Dendritic cell treated with granulocyte-macrophage colony-stimulating factor and Interleukin-4, amounts not matched to agents 40 ng/mL and 50 ng/mL, for 4 days (primary cell): Measurements from ENCODE around the gene CISD2.

Experiments
- H3K27ac Mint-ChIP-seq: one replicate; pipeline ENCODE4 v1.8.0; 2022; ENCODE audit warnings: mild to moderate bottlenecking, mixed read lengths
- H3K27me3 Mint-ChIP-seq: one replicate; pipeline ENCODE4 v1.8.0; 2022; ENCODE audit warnings: mild to moderate bottlenecking, mixed read lengths
- H3K36me3 Mint-ChIP-seq: one replicate; pipeline ENCODE4 v1.8.0; 2022; ENCODE audit warnings: low read depth, mixed read lengths
- H3K4me1 Mint-ChIP-seq: one replicate; pipeline ENCODE4 v1.8.0; 2022; ENCODE audit warnings: low read depth, mixed read lengths
- H3K4me3 Mint-ChIP-seq: one replicate; pipeline ENCODE4 v1.8.0; 2022; ENCODE audit warnings: mild to moderate bottlenecking, moderate library complexity, mixed read lengths
- H3K9me3 Mint-ChIP-seq: one replicate; pipeline ENCODE4 v1.8.0; 2022; ENCODE audit warnings: mixed read lengths
- intact Hi-C: fragments of 100-400 bp; cut with micrococcal nuclease; formaldehyde crosslinking; loops from one replicate; pipeline ENCODE4 v1.15.0; 2022

The CISD2 gene

GRCh38 chr4:102829803-102830202, 39.0 kb upstream of the CISD2 start:
- H3K4me3 Mint-ChIP-seq = no peak overlapping the region
- intact Hi-C loops = no loop called here
- H3K27ac Mint-ChIP-seq = no peak overlapping the region
- no peaks in the 10 kb centered on the region for H3K27me3 Mint-ChIP-seq
- H3K4me1 Mint-ChIP-seq = peaks cover 21% of the 10 kb centered on the region
- H3K36me3 Mint-ChIP-seq = no peaks in the 10 kb centered on the region
- no peaks in the 10 kb centered on the region for H3K9me3 Mint-ChIP-seq

- no peaks in the 10 kb centered on the region for H3K9me3 Mint-ChIP-seq
- no peaks in the 10 kb centered on the region for H3K27me3 Mint-ChIP-seq
- H3K27ac Mint-ChIP-seq = peak overlapping the region; percentile 1
- intact Hi-C loops = no loop called here
- H3K4me1 Mint-ChIP-seq = peaks cover 21% of the 10 kb centered on the region
- no peaks in the 10 kb centered on the region for H3K36me3 Mint-ChIP-seq
- H3K4me3 Mint-ChIP-seq = no peak overlapping the region
These were observed 36.7 kb upstream of the CISD2 start for GRCh38 chr4:102832105-102832504.

- H3K27me3 Mint-ChIP-seq = no peaks in the 10 kb centered on the region
- H3K4me3 Mint-ChIP-seq = no peak overlapping the region
- no peaks in the 10 kb centered on the region for H3K36me3 Mint-ChIP-seq
- H3K4me1 Mint-ChIP-seq = peaks cover 21% of the 10 kb centered on the region
- H3K9me3 Mint-ChIP-seq = no peaks in the 10 kb centered on the region
- no peak overlapping the region for H3K27ac Mint-ChIP-seq
- intact Hi-C loops = no loop called here
These were observed 36.1 kb upstream of the CISD2 start for GRCh38 chr4:102832667-102833066.

- Mint-ChIP-seq H3K27me3 (no peaks in the 10 kb centered on the region), H3K27ac (no peak overlapping the region), H3K9me3 (no peaks in the 10 kb centered on the region), H3K36me3 (no peaks in the 10 kb centered on the region), H3K4me3 (no peak overlapping the region), H3K4me1 (peaks cover 9% of the 10 kb centered on the region)
- intact Hi-C loops = no loop called here
These were observed 32.2 kb upstream of the CISD2 start for GRCh38 chr4:102836596-102836995.

- Mint-ChIP-seq H3K9me3 (no peaks in the 10 kb centered on the region), H3K27me3 (no peaks in the 10 kb centered on the region)
- intact Hi-C loops = no loop called here
These were observed 26.4 kb upstream of the CISD2 start for GRCh38 chr4:102842367-102842766.

GRCh38 chr4:102843273-102843672, 25.5 kb upstream of the CISD2 start:
- intact Hi-C loops = no loop called here
- Mint-ChIP-seq H3K36me3 (no peaks in the 10 kb centered on the region), H3K9me3 (no peaks in the 10 kb centered on the region), H3K4me3 (no peak overlapping the region), H3K27ac (no peak overlapping the region), H3K27me3 (no peaks in the 10 kb centered on the region), H3K4me1 (no peaks in the 10 kb centered on the region)

More at GRCh38 chr4:102842367-102842766, 26.4 kb upstream of the CISD2 start:
- no peaks in the 10 kb centered on the region for H3K4me1 Mint-ChIP-seq
- no peak overlapping the region for H3K4me3 Mint-ChIP-seq
- no peaks in the 10 kb centered on the region for H3K36me3 Mint-ChIP-seq
- H3K27ac Mint-ChIP-seq = no peak overlapping the region

GRCh38 chr4:102843938-102844337, 24.9 kb upstream of the CISD2 start:
- Mint-ChIP-seq H3K9me3 (no peaks in the 10 kb centered on the region), H3K27ac (no peak overlapping the region), H3K36me3 (no peaks in the 10 kb centered on the region), H3K4me1 (no peaks in the 10 kb centered on the region), H3K4me3 (no peak overlapping the region), H3K27me3 (no peaks in the 10 kb centered on the region)
- intact Hi-C loops = no loop called here

- H3K9me3 Mint-ChIP-seq = no peaks in the 10 kb centered on the region
- no peaks in the 10 kb centered on the region for H3K4me1 Mint-ChIP-seq
- no peaks in the 10 kb centered on the region for H3K27me3 Mint-ChIP-seq
- intact Hi-C loops = no loop called here
- no peaks in the 10 kb centered on the region for H3K36me3 Mint-ChIP-seq
- no peak overlapping the region for H3K4me3 Mint-ChIP-seq
- H3K27ac Mint-ChIP-seq = no peak overlapping the region
These were observed 21.1 kb upstream of the CISD2 start for GRCh38 chr4:102847687-102848086.

GRCh38 chr4:102849579-102850104, 19.1 kb upstream of the CISD2 start:
- no peaks in the 10 kb centered on the region for H3K36me3 Mint-ChIP-seq
- no peaks in the 10 kb centered on the region for H3K27me3 Mint-ChIP-seq
- H3K27ac Mint-ChIP-seq = no peak overlapping the region
- H3K4me3 Mint-ChIP-seq = no peak overlapping the region
- H3K4me1 Mint-ChIP-seq = peaks cover 5% of the 10 kb centered on the region
- intact Hi-C loops = no loop called here
- H3K9me3 Mint-ChIP-seq = no peaks in the 10 kb centered on the region

- intact Hi-C loops = no loop called here
- Mint-ChIP-seq H3K36me3 (no peaks in the 10 kb centered on the region), H3K4me1 (peaks cover 5% of the 10 kb centered on the region), H3K4me3 (no peak overlapping the region), H3K27me3 (no peaks in the 10 kb centered on the region), H3K27ac (no peak overlapping the region), H3K9me3 (no peaks in the 10 kb centered on the region)
These were observed 18.4 kb upstream of the CISD2 start for GRCh38 chr4:102850370-102850769.

- intact Hi-C loops = no loop called here
- Mint-ChIP-seq H3K4me1 (peaks cover 40% of the 10 kb centered on the region), H3K27me3 (no peaks in the 10 kb centered on the region), H3K4me3 (no peak overlapping the region), H3K36me3 (peaks cover 18% of the 10 kb centered on the region), H3K9me3 (peaks cover 20% of the 10 kb centered on the region), H3K27ac (no peak overlapping the region)
These were observed 9.8 kb upstream of the CISD2 start for GRCh38 chr4:102858828-102859464.

- Mint-ChIP-seq H3K27me3 (no peaks in the 10 kb centered on the region), H3K36me3 (peaks cover 18% of the 10 kb centered on the region), H3K27ac (peak overlapping the region; percentile 79), H3K9me3 (peaks cover 20% of the 10 kb centered on the region), H3K4me3 (no peak overlapping the region), H3K4me1 (peaks cover 39% of the 10 kb centered on the region)
- intact Hi-C loops = no loop called here
These were observed 8.0 kb upstream of the CISD2 start for GRCh38 chr4:102860611-102861324.

- peaks cover 39% of the 10 kb centered on the region for H3K4me1 Mint-ChIP-seq
- peak overlapping the region; percentile 71 for H3K27ac Mint-ChIP-seq
- H3K27me3 Mint-ChIP-seq = no peaks in the 10 kb centered on the region
- peaks cover 20% of the 10 kb centered on the region for H3K9me3 Mint-ChIP-seq
- peaks cover 18% of the 10 kb centered on the region for H3K36me3 Mint-ChIP-seq
- intact Hi-C loops = no loop called here
- peak overlapping the region; percentile 46 for H3K4me3 Mint-ChIP-seq
These were observed 6.8 kb upstream of the CISD2 start for GRCh38 chr4:102862016-102862415.

GRCh38 chr4:102862747-102863146, 6.0 kb upstream of the CISD2 start:
- intact Hi-C loops = no loop called here
- Mint-ChIP-seq H3K9me3 (peaks cover 20% of the 10 kb centered on the region), H3K4me3 (no peak overlapping the region), H3K36me3 (peaks cover 18% of the 10 kb centered on the region), H3K27ac (peak overlapping the region; percentile 71), H3K27me3 (no peaks in the 10 kb centered on the region), H3K4me1 (peaks cover 45% of the 10 kb centered on the region)
